Natural killer cell (primary cell): ENCODE measurements around the gene POLG2. TPM values are rescaled to one million over a fixed set of nuclear protein-coding genes. Genes with fewer than 3 reads are reported as not detected.
"Not testable (repeated sequence)": the region's sequence is repeated elsewhere in the genome, so short reads cannot be mapped to it uniquely, and the experiment has no call there.

Experiments used
- ATAC-seq, 3 donors: fragments of 150-1000 bp in 2 of 3; fragments of 200-7000 bp in 1 of 3; cut with Tn5 transposase; 1 replicate in 1 of 3; 2 replicates in 2 of 3; pipeline ENCODE4 v1.10.0; 2021; ENCODE audit warnings: mild to moderate bottlenecking in 2 of 3, moderate library complexity in 2 of 3
- DNase-seq, 2 donors: peaks; one replicate each; pipeline versions ENCODE4 v3.0.0 to v3.0.0-alpha.2; 2013 to 2021; ENCODE audit warnings: mixed read lengths in 1 of 2
- H3K27ac ChIP-seq: one replicate; pipeline ENCODE4 v1.5.1; 2013; ENCODE audit warnings: mild to moderate bottlenecking, low read length
- H3K27me3 ChIP-seq: one replicate; pipeline ENCODE4 v1.6.1; 2013; ENCODE audit warnings: low read length; ENCODE audit not compliant: control insufficient read depth, insufficient read depth
- H3K36me3 ChIP-seq: one replicate; pipeline ENCODE4 v1.6.1; 2013; ENCODE audit warnings: low read length; ENCODE audit not compliant: control insufficient read depth, insufficient read depth
- H3K4me1 ChIP-seq: one replicate; pipeline ENCODE4 v1.6.1; 2013; ENCODE audit warnings: low read length; ENCODE audit not compliant: control insufficient read depth, insufficient read depth
- H3K4me3 ChIP-seq: one replicate; pipeline ENCODE4 v1.5.1; 2013; ENCODE audit warnings: low read length
- H3K9me3 ChIP-seq: one replicate; pipeline ENCODE4 v1.6.1; 2013; ENCODE audit warnings: low read length; ENCODE audit not compliant: control insufficient read depth, insufficient read depth
- H3K27ac Mint-ChIP-seq, 2 donors: one replicate each; pipeline ENCODE4 v1.8.0; 2022; ENCODE audit warnings: mild to moderate bottlenecking in 2 of 2, mixed read lengths in 2 of 2, moderate library complexity in 1 of 2
- H3K27me3 Mint-ChIP-seq, 2 donors: one replicate each; pipeline ENCODE4 v1.8.0; 2022; ENCODE audit warnings: low read depth in 2 of 2, mixed read lengths in 2 of 2
- H3K36me3 Mint-ChIP-seq: one replicate; pipeline ENCODE4 v1.8.0; 2022; ENCODE audit warnings: mixed read lengths
- H3K4me1 Mint-ChIP-seq, 2 donors: one replicate each; pipeline ENCODE4 v1.8.0; 2022; ENCODE audit warnings: mixed read lengths in 2 of 2
- H3K4me3 Mint-ChIP-seq: one replicate; pipeline ENCODE4 v1.8.0; 2022; ENCODE audit warnings: mild to moderate bottlenecking, moderate library complexity, mixed read lengths
- H3K9me3 Mint-ChIP-seq, 2 donors: one replicate each; pipeline ENCODE4 v1.8.0; 2022; ENCODE audit warnings: mixed read lengths in 2 of 2
- WGBS: methylation state at CpG from one replicate; pipeline ENCODE4 v1.1.7; 2013; ENCODE audit warnings: missing lambda C conversion rate; ENCODE audit not compliant: insufficient coverage; 5-methylcytosine and 5-hydroxymethylcytosine counted together
- intact Hi-C: fragments of 100-400 bp; cut with micrococcal nuclease; formaldehyde crosslinking; loops from one replicate; pipeline ENCODE4 v1.14.2; 2022
- total RNA-seq, 4 donors: library from RNA; stranded (reverse); fragments of 120-200 nt in 1 of 4; gene quantifications; one replicate each; pipeline versions ENCODE4 v1.2.3 to v1.2.4, GENCODE V29; 2013 to 2022
- TF ChIP-seq, protein P1 (sequence below): fragments of 200-600 bp; IDR thresholded peaks from one replicate; pipeline ENCODE4 v1.8.0; 2022; ENCODE audit warnings: antibody characterized with exemption

The POLG2 gene
- total RNA-seq, 3 donors from 2014 or later (not counting 1 experiment from before 2014, with no cell fraction given): 34.7 to 65.3 (median 41.2) TPM

- Mint-ChIP-seq H3K4me1 (peaks cover 6% of the 10 kb centered on the region in 2 donors), H3K9me3 (no peaks in the 10 kb centered on the region), H3K36me3 (no peaks in the 10 kb centered on the region), H3K27me3 (peaks cover 0 to 2% of the 10 kb centered on the region in 2 donors), H3K27ac (no peak overlapping the region), H3K4me3 (no peak overlapping the region)
- H3K27me3 ChIP-seq: no peaks in the 10 kb centered on the region
- H3K9me3 ChIP-seq: no peaks in the 10 kb centered on the region
- ATAC-seq (no peak), DNase-seq (no peak)
- no peak overlapping the region for H3K4me3 ChIP-seq
- intact Hi-C loops: no loop called here
- TF ChIP-seq, protein P1, sequence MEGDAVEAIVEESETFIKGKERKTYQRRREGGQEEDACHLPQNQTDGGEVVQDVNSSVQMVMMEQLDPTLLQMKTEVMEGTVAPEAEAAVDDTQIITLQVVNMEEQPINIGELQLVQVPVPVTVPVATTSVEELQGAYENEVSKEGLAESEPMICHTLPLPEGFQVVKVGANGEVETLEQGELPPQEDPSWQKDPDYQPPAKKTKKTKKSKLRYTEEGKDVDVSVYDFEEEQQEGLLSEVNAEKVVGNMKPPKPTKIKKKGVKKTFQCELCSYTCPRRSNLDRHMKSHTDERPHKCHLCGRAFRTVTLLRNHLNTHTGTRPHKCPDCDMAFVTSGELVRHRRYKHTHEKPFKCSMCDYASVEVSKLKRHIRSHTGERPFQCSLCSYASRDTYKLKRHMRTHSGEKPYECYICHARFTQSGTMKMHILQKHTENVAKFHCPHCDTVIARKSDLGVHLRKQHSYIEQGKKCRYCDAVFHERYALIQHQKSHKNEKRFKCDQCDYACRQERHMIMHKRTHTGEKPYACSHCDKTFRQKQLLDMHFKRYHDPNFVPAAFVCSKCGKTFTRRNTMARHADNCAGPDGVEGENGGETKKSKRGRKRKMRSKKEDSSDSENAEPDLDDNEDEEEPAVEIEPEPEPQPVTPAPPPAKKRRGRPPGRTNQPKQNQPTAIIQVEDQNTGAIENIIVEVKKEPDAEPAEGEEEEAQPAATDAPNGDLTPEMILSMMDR: no peak
- peaks cover 13% of the 10 kb centered on the region for H3K4me1 ChIP-seq
- no peaks in the 10 kb centered on the region for H3K36me3 ChIP-seq
- 95% methylated on average over 8 of the region's 8 CpGs for WGBS
- no peak overlapping the region for H3K27ac ChIP-seq
Observed at GRCh38 chr17:64460955-64461354, 35.9 kb downstream of the POLG2 start.

- H3K9me3 ChIP-seq, H3K4me1 Mint-ChIP-seq, H3K9me3 Mint-ChIP-seq, H3K36me3 Mint-ChIP-seq, H3K4me3 ChIP-seq, H3K27me3 Mint-ChIP-seq, ATAC-seq, H3K27me3 ChIP-seq, H3K4me3 Mint-ChIP-seq, H3K27ac Mint-ChIP-seq, DNase-seq, intact Hi-C loops, H3K36me3 ChIP-seq, H3K27ac ChIP-seq: not testable (repeated sequence)
- peaks cover 17% of the 10 kb centered on the region for H3K4me1 ChIP-seq
- 99% methylated on average over 7 of the region's 7 CpGs for WGBS
Observed at GRCh38 chr17:64459818-64460217, 37.0 kb downstream of the POLG2 start.

GRCh38 chr17:64459284-64459747 lies 37.5 kb downstream of the POLG2 start:
- WGBS: 92% methylated on average over 6 of the region's 6 CpGs
- Histone ChIP-seq H3K27ac (no peak overlapping the region), H3K4me1 (peaks cover 17% of the 10 kb centered on the region), H3K36me3 (no peaks in the 10 kb centered on the region), H3K9me3 (no peaks in the 10 kb centered on the region), H3K4me3 (no peak overlapping the region), H3K27me3 (no peaks in the 10 kb centered on the region)
- intact Hi-C loops: no loop called here
- Mint-ChIP-seq H3K27ac (no peak overlapping the region), H3K36me3 (no peaks in the 10 kb centered on the region), H3K27me3 (no peaks in the 10 kb centered on the region), H3K9me3 (no peaks in the 10 kb centered on the region), H3K4me3 (no peak overlapping the region), H3K4me1 (peaks cover 6 to 9% of the 10 kb centered on the region in 2 donors)
- no peak for DNase-seq
- ATAC-seq: no peak
- TF ChIP-seq, protein P1: no peak

GRCh38 chr17:64458756-64459155 lies 38.1 kb downstream of the POLG2 start:
- no peak for ATAC-seq
- Histone ChIP-seq H3K27ac (no peak overlapping the region), H3K9me3 (no peaks in the 10 kb centered on the region), H3K36me3 (no peaks in the 10 kb centered on the region), H3K4me1 (peaks cover 17% of the 10 kb centered on the region), H3K27me3 (no peaks in the 10 kb centered on the region), H3K4me3 (no peak overlapping the region)
- DNase-seq: no peak
- intact Hi-C loops: no loop called here
- TF ChIP-seq, protein P1: no peak
- H3K4me3 Mint-ChIP-seq: no peak overlapping the region
- no peaks in the 10 kb centered on the region for H3K9me3 Mint-ChIP-seq
- no peak overlapping the region for H3K27ac Mint-ChIP-seq
- 91% methylated on average over 8 of the region's 8 CpGs for WGBS
- H3K27me3 Mint-ChIP-seq: no peaks in the 10 kb centered on the region
- peaks cover 6 to 9% of the 10 kb centered on the region in 2 donors for H3K4me1 Mint-ChIP-seq
- no peaks in the 10 kb centered on the region for H3K36me3 Mint-ChIP-seq
